HG02884 (cell line): Measurements from ENCODE around the gene PLEKHA7.
A peak's percentile ranks its signal among the peaks of the same experiment; 100 is the strongest.

ENCODE experiments used
- ATAC-seq: cut with Tn5 transposase; IDR thresholded peaks from one replicate; pipeline ENCODE4 v1.9.1; 2021; ENCODE audit warnings: mild to moderate bottlenecking, moderate library complexity; ENCODE audit not compliant: unreplicated experiment

PLEKHA7 gene

GRCh38 chr11:16853266-16853665 lies 160.9 kb downstream of the PLEKHA7 start:
- ATAC-seq = no peak

GRCh38 chr11:16846305-16846704 lies 167.9 kb downstream of the PLEKHA7 start:
- ATAC-seq = no peak

- no peak for ATAC-seq
These were observed 169.9 kb downstream of the PLEKHA7 start for GRCh38 chr11:16844268-16844771.

GRCh38 chr11:16843294-16843693 lies 170.9 kb downstream of the PLEKHA7 start:
- ATAC-seq = no peak

GRCh38 chr11:16841984-16842383 lies 172.2 kb downstream of the PLEKHA7 start:
- no peak for ATAC-seq

GRCh38 chr11:16841481-16841880 lies 172.7 kb downstream of the PLEKHA7 start:
- no peak for ATAC-seq

GRCh38 chr11:16840951-16841350 lies 173.3 kb downstream of the PLEKHA7 start:
- ATAC-seq = no peak

GRCh38 chr11:16839821-16840220 lies 174.4 kb downstream of the PLEKHA7 start:
- ATAC-seq = no peak

- no peak for ATAC-seq
These were observed 179.8 kb downstream of the PLEKHA7 start for GRCh38 chr11:16834384-16834783.

- ATAC-seq = no peak
These were observed 181.2 kb downstream of the PLEKHA7 start for GRCh38 chr11:16833026-16833425.

- ATAC-seq = no peak
These were observed 182.0 kb downstream of the PLEKHA7 start for GRCh38 chr11:16832193-16832539.

GRCh38 chr11:16831316-16832192 lies 182.7 kb downstream of the PLEKHA7 start:
- no peak for ATAC-seq

GRCh38 chr11:16827139-16827538 lies 187.1 kb downstream of the PLEKHA7 start:
- no peak for ATAC-seq

GRCh38 chr11:16825968-16826367 lies 188.2 kb downstream of the PLEKHA7 start:
- ATAC-seq = no peak

- ATAC-seq = no peak
These were observed 189.1 kb downstream of the PLEKHA7 start for GRCh38 chr11:16825101-16825500.

- peak; percentile 83 for ATAC-seq
These were observed 193.7 kb downstream of the PLEKHA7 start for GRCh38 chr11:16820324-16821092.

GRCh38 chr11:16818284-16818683 lies 195.9 kb downstream of the PLEKHA7 start:
- ATAC-seq = no peak

- ATAC-seq = no peak
These were observed 196.9 kb downstream of the PLEKHA7 start for GRCh38 chr11:16817351-16817750.

GRCh38 chr11:16816358-16817270 lies 197.6 kb downstream of the PLEKHA7 start:
- ATAC-seq = no peak

- no peak for ATAC-seq
These were observed 199.0 kb downstream of the PLEKHA7 start for GRCh38 chr11:16815047-16815767.
